NCI-H82 treated with DMSO at 0.1 percent for 48 hours (cell line): Measurements from ENCODE around the gene MAST4.
"Not testable (repeated sequence)": the region's sequence is repeated elsewhere in the genome, so short reads cannot be mapped to it uniquely, and the experiment has no call there.

Source experiments
- DNase-seq: peaks from one replicate; lab custom pipeline; 2025; ENCODE audit not compliant: unreplicated experiment; lab: John Stamatoyannopoulos, UW

Gene MAST4

GRCh38 chr5:66694036-66694435, 97.8 kb downstream of the MAST4 start:
- no peak for DNase-seq

- not testable (repeated sequence) for DNase-seq
These were observed 99.6 kb downstream of the MAST4 start for GRCh38 chr5:66695840-66696239.

DNA sequence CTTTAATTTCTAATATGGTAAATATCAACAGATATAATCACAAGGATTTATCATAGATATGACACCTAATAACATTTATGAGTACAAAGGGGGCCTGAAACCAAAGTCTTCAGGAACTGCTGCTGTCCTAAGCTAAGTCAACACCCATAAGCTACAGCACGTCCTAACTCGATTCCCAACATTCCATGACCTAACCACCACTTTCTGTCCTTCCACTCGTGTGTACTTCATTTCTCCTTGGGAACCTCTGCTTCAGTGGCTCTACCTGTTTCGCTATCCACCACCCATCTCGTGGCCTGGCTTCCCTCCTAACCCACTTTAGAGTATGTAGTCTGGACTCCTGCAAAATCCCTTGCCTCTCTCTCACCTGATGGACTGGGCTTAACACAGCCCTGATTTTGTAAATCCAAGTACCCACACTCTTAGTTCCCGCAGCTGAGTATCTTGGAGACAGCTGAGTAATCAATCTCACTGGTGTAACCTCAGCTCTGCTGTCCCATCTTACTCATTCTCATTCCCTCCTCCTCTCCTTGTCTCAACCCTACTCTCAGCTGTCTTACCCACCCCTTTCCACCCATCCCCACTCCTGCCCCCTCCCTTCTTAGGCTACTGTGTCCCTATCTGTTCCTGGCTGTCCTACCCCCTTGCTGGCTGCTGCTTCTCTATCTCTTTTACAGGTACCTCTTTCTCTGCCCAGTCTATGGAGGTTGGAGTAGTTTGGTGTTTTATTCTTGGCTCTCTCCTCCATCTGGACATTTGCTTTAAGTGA, 101.8 kb downstream of the MAST4 start:
- no peak for DNase-seq

GRCh38 chr5:66701244-66701643, 105.1 kb downstream of the MAST4 start:
- DNase-seq = no peak

DNA sequence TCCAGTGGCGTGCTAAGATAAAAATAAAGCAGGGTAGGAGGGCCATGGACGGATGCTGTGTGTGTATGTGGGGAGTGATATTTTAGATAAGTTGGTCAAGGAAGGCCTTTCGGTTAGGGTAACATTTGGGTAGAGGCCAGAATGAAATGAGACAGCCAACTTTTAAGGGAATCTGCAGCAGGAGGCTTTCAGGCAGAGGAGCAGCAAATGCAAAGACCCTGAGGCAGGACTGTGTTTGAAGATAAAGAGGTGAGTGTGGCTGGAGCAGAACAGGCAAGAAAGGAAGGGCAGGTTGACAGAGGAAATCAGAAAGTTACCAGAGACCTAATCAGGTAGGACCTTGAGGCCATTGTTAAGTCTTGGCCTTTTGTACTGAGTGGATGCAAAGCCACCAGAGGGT, 106.2 kb downstream of the MAST4 start:
- DNase-seq = no peak

- no peak for DNase-seq
These were observed 108.7 kb downstream of the MAST4 start for GRCh38 chr5:66704790-66705425.

DNA sequence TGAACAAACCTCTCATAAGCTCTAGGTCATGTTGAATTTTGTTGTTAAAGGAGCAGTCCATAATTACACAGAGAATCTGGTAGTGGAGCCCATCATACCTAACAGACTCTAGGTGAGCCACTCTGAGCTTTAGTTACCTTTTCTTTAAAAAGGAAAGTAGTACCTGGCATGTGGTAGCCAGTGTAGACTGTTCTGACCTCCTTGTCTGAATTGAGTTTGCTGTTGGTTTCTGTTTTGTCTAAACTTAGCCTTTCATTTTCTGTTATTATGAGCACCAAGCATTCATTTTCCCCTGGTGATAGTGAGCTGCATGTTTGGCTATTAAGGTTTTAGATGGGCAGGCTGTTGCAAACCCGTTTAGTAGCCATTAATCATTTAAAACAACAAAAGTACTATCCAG, 112.2 kb downstream of the MAST4 start:
- no peak for DNase-seq

DNA sequence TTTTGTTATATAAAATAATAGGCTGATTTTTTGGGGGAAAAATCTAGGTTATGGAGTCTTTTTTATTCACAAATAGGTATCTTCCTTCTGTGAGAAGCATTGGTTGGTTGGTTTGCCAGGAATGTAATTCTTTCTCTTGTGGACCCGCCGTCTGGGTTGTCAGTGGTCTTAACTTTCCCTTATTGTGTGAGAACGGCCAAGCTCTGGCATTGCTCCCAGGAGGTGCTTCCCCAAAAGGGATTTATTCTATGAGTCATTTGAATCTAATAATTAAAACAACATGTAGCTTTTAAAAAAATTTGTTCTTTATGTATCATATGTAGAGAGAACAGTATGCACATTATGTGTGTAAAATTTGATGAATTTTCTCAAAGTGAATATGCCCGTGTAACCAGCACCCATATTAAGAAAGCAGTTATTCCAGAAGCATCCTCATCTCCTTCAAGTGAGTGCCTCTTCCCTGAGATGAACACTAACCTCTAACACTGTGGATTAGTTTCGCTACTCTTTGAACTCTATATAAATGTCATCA, 114.4 kb downstream of the MAST4 start:
- no peak for DNase-seq

GRCh38 chr5:66713998-66714397, 117.8 kb downstream of the MAST4 start:
- DNase-seq = no peak

DNA sequence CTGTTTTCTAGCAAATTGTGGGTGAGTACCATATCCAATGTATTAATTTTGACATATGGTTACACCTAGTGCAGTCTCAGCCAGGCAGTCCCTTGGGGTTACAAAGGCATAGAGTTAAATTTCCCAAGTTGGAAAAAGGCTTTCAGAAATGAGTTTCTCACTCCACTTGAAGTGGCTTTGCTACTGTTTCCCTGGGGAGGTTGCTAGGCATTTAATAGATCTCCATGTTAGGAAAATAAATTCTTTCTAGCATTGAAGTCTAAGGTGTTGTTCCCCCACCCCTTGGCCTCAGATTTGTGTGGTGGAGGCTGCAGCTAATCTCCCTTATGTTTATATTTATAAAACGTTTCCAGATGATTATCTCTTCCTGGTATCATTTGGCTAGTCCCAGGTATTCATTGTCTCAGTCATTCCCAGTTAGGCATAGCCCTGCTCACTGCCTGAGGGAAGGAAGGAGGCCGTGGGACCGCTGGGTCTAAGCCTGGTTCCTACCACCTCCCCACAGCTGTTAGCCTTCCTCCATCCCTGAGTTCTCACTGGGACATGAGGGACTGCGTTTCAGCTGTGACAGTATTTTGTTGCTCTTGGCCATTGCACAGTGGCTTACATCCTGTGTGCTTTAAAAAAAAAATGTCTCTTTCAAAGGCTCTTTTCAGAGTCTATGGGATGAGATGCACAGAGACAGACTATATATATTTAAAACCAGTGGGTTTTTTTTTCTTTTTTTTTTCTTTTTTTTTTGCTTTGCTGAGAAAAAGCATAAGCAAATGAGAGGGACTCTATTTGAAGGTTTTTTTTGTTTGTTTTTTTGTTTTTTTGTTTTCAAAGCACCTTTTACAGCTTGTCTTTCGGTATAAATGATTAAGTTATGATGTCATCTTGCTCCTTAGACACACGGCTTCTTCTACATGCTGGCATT, 121.5 kb downstream of the MAST4 start:
- no peak for DNase-seq

DNA sequence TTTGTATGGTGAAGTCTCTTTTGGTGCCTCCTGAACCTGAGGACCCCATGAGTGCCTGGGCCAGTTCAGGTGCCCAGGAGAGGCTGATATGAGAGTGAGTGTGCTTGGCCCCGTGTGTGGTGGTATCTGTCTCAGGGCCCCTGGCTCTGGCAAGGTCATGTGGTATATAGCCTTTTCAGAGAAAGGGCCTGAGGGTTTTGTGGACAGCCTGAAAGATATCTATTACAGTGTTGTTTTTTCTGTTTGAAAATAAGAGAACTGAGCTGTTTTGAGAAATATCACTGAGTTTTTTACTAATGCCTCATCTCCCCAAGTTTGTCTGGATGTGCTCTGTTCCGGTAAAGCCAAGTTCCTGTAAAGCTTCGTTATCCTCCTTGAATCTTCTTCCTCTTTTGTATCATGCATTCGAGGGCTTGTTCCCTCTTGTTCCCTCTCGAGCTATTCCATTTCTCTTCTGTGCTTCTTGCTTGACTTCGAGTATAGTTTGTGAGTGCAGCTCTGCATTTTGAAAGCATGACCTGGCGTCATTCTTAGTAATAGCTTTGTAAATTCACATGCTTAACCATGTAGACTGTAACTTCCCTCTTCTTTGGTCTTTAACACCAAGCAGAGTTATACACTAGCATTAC, 122.3 kb downstream of the MAST4 start:
- no peak for DNase-seq

GRCh38 chr5:66720780-66721179, 124.6 kb downstream of the MAST4 start:
- no peak for DNase-seq

DNA sequence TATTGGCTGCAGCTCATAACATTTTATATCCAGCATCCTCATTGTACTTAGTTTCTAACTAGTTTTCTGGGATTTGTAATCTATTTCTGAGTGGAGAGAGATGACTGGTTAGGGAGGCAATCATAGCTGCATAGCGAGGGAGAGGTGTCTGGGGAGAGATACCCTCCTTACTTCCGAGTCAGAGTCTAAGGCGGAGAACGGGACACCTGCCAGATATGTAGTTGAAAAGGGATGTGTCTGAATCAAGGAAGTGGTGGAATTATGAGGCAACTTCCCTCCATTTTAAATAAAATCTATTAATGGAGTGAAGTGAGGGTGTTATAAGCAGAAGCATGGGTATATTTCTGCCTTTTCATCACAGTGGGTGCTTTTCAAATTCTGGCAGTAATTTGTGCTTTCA, 126.5 kb downstream of the MAST4 start:
- DNase-seq = no peak

DNA sequence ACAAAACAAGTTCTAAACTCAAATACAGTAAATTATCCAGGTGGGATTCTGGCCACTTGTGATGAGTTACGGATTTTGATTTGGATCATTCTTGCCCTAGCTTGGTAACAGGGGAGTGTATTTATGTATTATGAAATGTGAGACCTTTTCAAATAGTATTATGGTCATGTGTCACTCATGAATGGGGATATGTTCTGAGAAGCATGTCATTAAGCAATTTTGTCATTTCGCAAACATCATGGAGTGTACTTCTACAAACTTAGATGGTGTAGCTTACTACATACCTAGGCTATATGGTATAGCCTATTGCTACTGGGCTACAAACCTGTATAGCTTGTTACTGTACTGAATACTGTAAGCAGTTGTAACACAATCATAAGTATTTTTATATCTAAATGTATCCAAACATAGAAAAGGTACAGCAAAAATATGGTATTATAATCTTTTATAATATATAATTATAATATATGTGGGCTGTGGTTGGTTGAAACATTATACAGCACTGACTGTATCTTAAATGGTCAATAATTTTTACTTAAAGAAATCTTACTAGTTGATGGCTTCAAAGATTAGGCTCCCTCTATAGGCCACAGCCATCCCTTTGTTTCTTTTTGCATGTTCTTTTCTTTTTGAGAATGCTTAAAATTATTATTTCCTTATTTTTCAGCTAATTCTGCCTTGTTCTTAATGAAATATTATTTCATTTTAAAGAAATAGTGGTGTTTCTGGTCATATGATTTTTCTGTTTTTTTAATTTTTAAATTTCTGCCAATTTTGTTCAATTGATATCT, 128.4 kb downstream of the MAST4 start:
- no peak for DNase-seq

DNA sequence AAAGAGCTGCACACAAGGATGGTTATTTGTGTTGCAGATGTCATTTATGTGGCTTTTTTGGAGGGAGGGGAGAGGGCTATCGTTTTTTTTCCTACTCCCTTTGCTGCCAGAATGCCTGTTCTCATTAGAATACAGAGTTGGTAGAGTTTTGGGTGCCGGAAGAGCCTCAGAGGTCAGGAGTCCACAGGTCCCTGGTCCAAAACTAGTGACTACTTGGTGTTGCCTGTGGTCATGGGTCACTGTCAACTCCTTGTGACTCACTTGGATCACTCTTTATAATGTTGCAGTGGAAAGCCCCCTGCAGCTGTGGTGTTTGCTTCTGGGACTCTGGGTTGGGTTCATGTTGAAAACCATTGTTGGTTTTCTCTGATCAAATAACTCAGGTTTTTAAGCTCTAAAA, 131.4 kb downstream of the MAST4 start:
- DNase-seq = no peak

- DNase-seq = no peak
These were observed 131.9 kb downstream of the MAST4 start for GRCh38 chr5:66728049-66728448.

DNA sequence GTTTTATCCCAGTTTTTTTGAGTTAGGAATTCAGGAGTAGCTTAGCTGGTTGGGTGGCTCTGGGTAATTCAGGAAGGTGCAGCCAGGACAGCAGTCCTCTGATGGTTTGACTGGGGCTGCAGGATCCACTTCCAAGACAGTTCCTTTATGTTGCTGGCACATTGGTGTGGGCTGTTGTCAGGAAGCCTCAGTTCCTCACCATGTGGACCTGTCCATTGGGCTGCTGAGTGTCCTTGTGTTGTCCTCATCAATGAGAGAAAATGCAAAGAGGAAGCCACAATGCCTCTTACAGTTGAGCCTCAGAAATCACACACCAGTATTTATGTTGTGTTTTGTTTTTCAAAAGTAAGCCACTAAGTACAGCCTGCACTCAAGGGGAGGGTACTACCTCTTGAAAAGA, 140.9 kb downstream of the MAST4 start:
- no peak for DNase-seq

DNA sequence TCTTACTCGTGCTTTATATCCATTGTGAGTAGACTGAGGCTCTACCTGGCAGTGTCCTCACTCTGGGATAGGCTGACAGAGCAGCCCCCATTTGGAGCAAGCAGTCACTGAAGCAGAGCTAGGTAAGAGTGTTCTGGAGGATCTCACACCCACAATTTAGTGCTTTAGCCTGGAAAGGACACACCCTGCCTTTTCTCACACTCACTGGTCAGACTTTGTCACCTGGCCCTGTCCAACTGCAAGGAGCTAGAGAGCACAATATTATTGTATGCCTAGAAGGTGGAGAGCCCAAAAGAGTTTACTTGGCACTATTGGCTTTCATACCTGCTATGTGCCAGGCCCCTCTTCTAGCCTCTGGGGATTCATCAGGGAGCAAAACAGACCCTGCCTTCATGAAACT, 141.9 kb downstream of the MAST4 start:
- no peak for DNase-seq

DNA sequence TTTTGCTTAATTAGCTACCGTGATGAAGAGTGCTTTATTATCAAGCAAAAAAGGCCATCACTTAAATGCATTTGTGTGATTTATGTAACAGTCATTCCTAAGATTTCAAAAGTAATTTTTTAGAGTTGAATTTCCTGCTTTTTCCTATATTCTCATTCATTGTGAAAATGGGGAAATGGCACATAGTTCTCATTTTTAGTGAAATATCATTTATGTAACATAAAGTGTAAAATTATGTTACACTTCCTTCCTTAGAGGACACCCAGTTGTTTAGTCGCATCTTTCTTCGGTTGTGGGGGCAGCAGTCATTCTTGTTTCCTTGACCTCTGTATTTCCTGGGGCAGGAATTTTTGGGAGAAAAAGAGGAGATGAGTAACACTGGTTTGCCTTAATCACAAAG, 142.8 kb downstream of the MAST4 start:
- no peak for DNase-seq

- no peak for DNase-seq
These were observed 143.8 kb downstream of the MAST4 start for GRCh38 chr5:66739951-66740350.
